SJSA1 (cell line): ENCODE measurements around the gene CYYR1. TPM values are rescaled to one million over a fixed set of nuclear protein-coding genes. Genes with fewer than 3 reads are reported as not detected.

Source experiments
- DNase-seq, 2 experiments: peaks; one replicate each; pipeline ENCODE4 v3.0.0-alpha.2; 2015 to 2020; ENCODE audit warnings: low spot score in 2 of 2, low read depth in 1 of 2
- H3K27ac ChIP-seq: fragments of 250-450 bp; sonication (Bioruptor Pico); 2 replicates; pipeline ENCODE4 v1.5.1; 2020; ENCODE audit warnings: mild to moderate bottlenecking, moderate library complexity
- H3K27me3 ChIP-seq: fragments of 250-450 bp; sonication (Bioruptor Pico); replicated peaks from 2 replicates; pipeline ENCODE4 v1.5.1; 2020; ENCODE audit warnings: mild to moderate bottlenecking, moderate library complexity
- H3K36me3 ChIP-seq: fragments of 250-450 bp; sonication (Bioruptor Pico); 2 replicates; pipeline ENCODE4 v1.5.1; 2020; ENCODE audit warnings: mild to moderate bottlenecking
- H3K4me1 ChIP-seq: fragments of 250-450 bp; sonication (Bioruptor Pico); replicated peaks from 2 replicates; pipeline ENCODE4 v1.6.1; 2021; ENCODE audit warnings: mild to moderate bottlenecking
- H3K4me3 ChIP-seq: fragments of 250-450 bp; sonication (Bioruptor Pico); 2 replicates; pipeline ENCODE4 v1.5.1; 2020; ENCODE audit warnings: mild to moderate bottlenecking
- H3K9me3 ChIP-seq: fragments of 250-450 bp; sonication (Bioruptor Pico); replicated peaks from 2 replicates; pipeline ENCODE4 v1.5.1; 2020; ENCODE audit warnings: mild to moderate bottlenecking
- total RNA-seq: library from RNA; depleted of rRNA; stranded (reverse); fragments of >200 nt; shearing (Covaris generic); gene quantifications from 2 replicates; pipeline ENCODE4 v1.2.3, GENCODE V29; 2014

The CYYR1 gene
- total RNA-seq, 1 experiment from 2014 or later, result 22.3 TPM

DNA sequence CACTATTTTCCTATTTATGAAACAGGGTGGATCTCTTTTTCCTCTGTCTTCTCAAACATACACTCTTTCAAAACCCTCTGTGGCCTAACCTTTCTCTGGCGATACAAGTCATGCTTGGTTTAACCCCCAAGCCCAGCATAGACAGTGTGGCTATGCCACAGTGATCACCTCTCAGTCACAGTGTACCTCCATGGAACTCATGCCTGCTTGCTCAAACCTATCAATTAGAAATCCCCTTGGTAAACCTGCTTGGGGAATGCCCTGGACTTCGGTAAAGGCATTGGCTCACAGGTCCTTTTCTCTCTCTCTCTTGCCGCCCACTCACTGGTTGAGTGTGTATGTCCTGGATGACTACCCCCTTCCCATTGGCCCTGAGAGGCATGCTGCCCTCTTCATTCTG, 147.5 kb downstream of the CYYR1 start:
- Histone ChIP-seq H3K27me3 (no peaks in the 10 kb centered on the region), H3K4me3 (no peak overlapping the region), H3K27ac (no peak overlapping the region), H3K4me1 (no peaks in the 10 kb centered on the region), H3K9me3 (no peaks in the 10 kb centered on the region), H3K36me3 (no peaks in the 10 kb centered on the region)
- no peak for DNase-seq

DNA sequence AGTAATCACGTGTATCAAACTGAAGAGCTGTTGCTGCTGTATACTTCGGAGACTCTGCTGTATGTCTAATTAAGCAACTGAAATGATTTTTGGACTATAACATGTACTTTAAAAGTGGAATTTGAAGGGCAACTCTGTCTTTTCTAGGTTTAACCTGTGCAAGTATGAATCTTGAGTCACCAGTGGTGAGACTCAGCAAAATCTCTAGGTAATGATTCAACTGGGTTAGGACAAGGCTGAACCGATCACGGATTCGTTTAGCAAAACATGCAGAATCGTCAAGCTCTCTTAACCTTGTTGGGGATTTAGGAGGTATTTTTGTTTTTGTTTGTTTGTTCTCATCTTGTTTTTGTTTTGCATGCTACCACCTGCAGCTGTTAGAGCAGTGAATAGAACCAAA, 149.6 kb downstream of the CYYR1 start:
- Histone ChIP-seq H3K27me3 (no peaks in the 10 kb centered on the region), H3K36me3 (no peaks in the 10 kb centered on the region), H3K4me1 (no peaks in the 10 kb centered on the region), H3K4me3 (no peak overlapping the region), H3K9me3 (no peaks in the 10 kb centered on the region), H3K27ac (no peak overlapping the region)
- no peak for DNase-seq

DNA sequence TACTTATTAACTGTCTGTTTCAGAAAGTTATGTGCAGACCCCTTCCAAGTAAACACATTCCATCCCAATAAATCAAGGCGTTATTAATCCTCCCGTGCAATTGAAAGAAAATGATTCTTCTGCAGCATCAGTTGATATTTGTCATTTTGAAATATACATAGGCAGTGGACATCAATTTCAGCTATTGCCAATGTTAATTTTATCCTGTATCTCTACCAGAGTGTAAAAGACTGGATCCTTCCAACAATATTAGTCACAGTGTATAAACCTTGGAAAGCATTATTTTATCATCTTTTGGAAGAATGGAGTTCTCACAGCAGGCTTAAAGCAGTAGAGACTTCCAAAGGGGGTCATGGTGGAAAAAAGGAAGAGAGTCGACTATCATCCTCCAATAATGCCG, 150.4 kb downstream of the CYYR1 start:
- no peaks in the 10 kb centered on the region for H3K4me1 ChIP-seq
- no peaks in the 10 kb centered on the region for H3K9me3 ChIP-seq
- no peak overlapping the region for H3K4me3 ChIP-seq
- H3K36me3 ChIP-seq, result no peaks in the 10 kb centered on the region
- no peak for DNase-seq
- no peak overlapping the region for H3K27ac ChIP-seq
- H3K27me3 ChIP-seq, result no peaks in the 10 kb centered on the region

DNA sequence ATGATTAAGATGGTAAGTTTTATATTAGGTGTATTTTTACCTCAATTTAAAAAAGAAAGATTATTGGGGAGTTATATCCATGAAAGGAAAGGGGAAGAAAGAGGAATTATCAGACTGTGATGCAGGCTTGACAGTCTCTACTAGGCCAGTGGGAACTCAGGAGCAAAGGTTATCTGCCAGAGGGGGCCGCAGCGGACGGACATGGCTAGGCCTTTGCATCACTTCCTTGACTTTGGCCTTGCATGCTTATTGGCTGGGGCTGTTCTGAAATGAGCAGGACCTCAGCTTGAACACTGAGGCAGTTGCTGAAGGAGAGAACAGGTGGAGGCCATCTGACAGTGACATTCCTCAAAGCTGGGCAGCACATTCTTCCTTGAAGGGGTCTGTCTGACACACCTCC, 150.9 kb downstream of the CYYR1 start:
- Histone ChIP-seq H3K27ac (no peak overlapping the region), H3K4me3 (no peak overlapping the region), H3K4me1 (no peaks in the 10 kb centered on the region), H3K27me3 (no peaks in the 10 kb centered on the region), H3K36me3 (no peaks in the 10 kb centered on the region), H3K9me3 (no peaks in the 10 kb centered on the region)
- DNase-seq, result no peak

DNA sequence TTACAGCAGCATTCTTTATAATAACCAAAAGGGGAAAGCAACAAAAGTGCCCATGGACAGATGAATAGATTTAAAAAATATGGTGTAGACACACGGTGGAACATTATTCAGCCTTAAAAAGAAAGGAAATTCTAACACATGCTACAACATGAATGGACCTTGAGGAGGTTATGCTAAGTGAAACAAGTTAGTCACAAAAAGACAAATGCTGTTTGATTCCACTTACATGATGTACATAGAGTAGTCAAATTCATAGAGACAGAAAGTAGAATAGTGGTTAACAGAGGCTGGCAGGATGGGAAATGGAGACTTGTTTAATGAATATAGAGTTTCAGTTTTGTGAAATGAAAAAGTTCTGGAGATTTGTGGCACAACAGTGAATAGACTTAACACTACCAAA, 151.4 kb downstream of the CYYR1 start:
- H3K4me1 ChIP-seq, result no peaks in the 10 kb centered on the region
- H3K4me3 ChIP-seq, result no peak overlapping the region

More for the DNA sequence above, 151.4 kb downstream of the CYYR1 start:
- Histone ChIP-seq H3K27me3 (no peaks in the 10 kb centered on the region), H3K9me3 (no peaks in the 10 kb centered on the region), H3K36me3 (no peaks in the 10 kb centered on the region), H3K27ac (no peak overlapping the region)
- DNase-seq, result no peak
